Esophagus squamous epithelium (tissue), 5 donors: Measurements from ENCODE around the gene TDRD9. TPM values are rescaled to one million over a fixed set of nuclear protein-coding genes. Genes with fewer than 3 reads are reported as not detected.

Source experiments
- DNase-seq: peaks from one replicate; lab custom pipeline; 2025; lab: John Stamatoyannopoulos, UW
- H3K27ac ChIP-seq, 4 donors: fragments of 200-600 bp; sonication (generic); one replicate each; pipeline ENCODE4 v1.5.1; 2016 to 2019; ENCODE audit warnings: mild to moderate bottlenecking in 1 of 4
- H3K27me3 ChIP-seq, 4 donors: fragments of 200-600 bp; sonication (generic); 1 replicate in 3 of 4; 2 replicates in 1 of 4; pipeline versions ENCODE4 v1.5.1 to v1.6.0; 2017 to 2021; ENCODE audit warnings: antibody characterized with exemption in 1 of 4
- H3K36me3 ChIP-seq, 3 donors: fragments of 200-600 bp; sonication (generic); one replicate each; pipeline ENCODE4 v1.5.1; 2016 to 2019
- H3K4me1 ChIP-seq, 3 donors: fragments of 200-600 bp; sonication (generic); one replicate each; pipeline ENCODE4 v1.5.1; 2017 to 2019
- H3K4me3 ChIP-seq, 4 donors: fragments of 200-600 bp; sonication (generic); 1 replicate in 3 of 4; 2 replicates in 1 of 4; pipeline ENCODE4 v1.5.1; 2016 to 2019; ENCODE audit warnings: mild to moderate bottlenecking in 2 of 4, moderate library complexity in 1 of 4
- H3K9me3 ChIP-seq, 3 donors: fragments of 200-600 bp; sonication (generic); one replicate each; pipeline ENCODE4 v1.5.1; 2016 to 2019
- POLR2A ChIP-seq, 4 donors: fragments of 450-650 bp; IDR thresholded peaks; one replicate each; pipeline ENCODE4 v1.6.1; 2017; ENCODE audit warnings: antibody characterized with exemption in 4 of 4, mild to moderate bottlenecking in 4 of 4, moderate library complexity in 3 of 4
- WGBS, 2 donors: methylation state at CpG; one replicate each; pipeline ENCODE4 v1.1.5; 2018; 5-methylcytosine and 5-hydroxymethylcytosine counted together
- intact Hi-C: fragments of 100-400 bp; cut with DNase I; formaldehyde crosslinking; loops from one replicate; pipeline ENCODE4 v1.15.0; 2022
- total RNA-seq, 4 donors: library from RNA; depleted of rRNA; stranded (reverse); fragments of >200 nt; gene quantifications; one replicate each; pipeline ENCODE4 v1.1.0, GENCODE V29; 2016
- TF ChIP-seq, protein P1 (sequence below), 6 experiments: fragments of 450-650 bp in 4 of 6; fragments of 200-600 bp in 2 of 6; sonication (generic) in 2 of 6; IDR thresholded peaks; one replicate each; pipeline ENCODE4 v1.5.1; 2016 to 2019; ENCODE audit warnings: antibody characterized with exemption in 6 of 6, mild to moderate bottlenecking in 4 of 6, moderate library complexity in 4 of 6
- donor health status: DM: yes; HTN: yes; CAD: no.

Gene TDRD9
- total RNA-seq, 4 donors from 2014 or later, result 0.09 to 6.0 (median 0.74) TPM

GRCh38 chr14:103898204-103898603 is 30.1 kb upstream of the TDRD9 start:
- TF ChIP-seq, protein P1, sequence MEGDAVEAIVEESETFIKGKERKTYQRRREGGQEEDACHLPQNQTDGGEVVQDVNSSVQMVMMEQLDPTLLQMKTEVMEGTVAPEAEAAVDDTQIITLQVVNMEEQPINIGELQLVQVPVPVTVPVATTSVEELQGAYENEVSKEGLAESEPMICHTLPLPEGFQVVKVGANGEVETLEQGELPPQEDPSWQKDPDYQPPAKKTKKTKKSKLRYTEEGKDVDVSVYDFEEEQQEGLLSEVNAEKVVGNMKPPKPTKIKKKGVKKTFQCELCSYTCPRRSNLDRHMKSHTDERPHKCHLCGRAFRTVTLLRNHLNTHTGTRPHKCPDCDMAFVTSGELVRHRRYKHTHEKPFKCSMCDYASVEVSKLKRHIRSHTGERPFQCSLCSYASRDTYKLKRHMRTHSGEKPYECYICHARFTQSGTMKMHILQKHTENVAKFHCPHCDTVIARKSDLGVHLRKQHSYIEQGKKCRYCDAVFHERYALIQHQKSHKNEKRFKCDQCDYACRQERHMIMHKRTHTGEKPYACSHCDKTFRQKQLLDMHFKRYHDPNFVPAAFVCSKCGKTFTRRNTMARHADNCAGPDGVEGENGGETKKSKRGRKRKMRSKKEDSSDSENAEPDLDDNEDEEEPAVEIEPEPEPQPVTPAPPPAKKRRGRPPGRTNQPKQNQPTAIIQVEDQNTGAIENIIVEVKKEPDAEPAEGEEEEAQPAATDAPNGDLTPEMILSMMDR (IDR thresholded peaks at IDR 0.05), result no peak
- TF ChIP-seq POLR2A (IDR thresholded peaks at IDR 0.05), result no peak
- WGBS, 2 donors, result 33 to 80% methylated on average over 3 to 4 of the region's 4 CpGs
- H3K9me3 ChIP-seq, result no peaks in the 10 kb centered on the region
- H3K4me3 ChIP-seq, result no peak overlapping the region
- no peaks in the 10 kb centered on the region for H3K27me3 ChIP-seq
- DNase-seq, result no peak
- peak overlapping the region in 2 of 4 donors; percentile 39 to 65 for H3K27ac ChIP-seq
- peaks cover 26 to 56% (median 28%) of the 10 kb centered on the region in 3 donors for H3K4me1 ChIP-seq
- intact Hi-C loops, result no loop called here
- no peaks in the 10 kb centered on the region for H3K36me3 ChIP-seq

DNA sequence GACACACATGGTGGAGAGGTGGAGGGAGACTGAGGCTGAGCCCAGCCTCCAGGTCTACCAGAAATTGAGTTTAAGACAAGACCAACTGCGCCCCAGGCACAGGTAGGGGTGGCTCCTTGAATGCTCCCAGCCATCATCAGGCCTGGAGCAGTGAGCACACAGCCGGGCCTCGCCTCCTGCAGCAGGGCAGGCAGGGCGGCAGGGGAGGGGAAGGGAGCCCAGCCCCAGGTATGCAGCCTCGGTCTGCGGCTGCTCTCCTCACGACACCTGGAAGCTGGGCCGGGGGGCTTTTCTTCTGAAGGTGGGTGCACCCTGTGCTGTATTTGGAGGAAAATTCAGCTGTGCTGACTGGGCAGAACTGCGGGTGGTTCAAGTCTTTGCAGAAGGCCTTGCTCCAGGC is 29.5 kb upstream of the TDRD9 start:
- Histone ChIP-seq H3K9me3 (no peaks in the 10 kb centered on the region), H3K36me3 (no peaks in the 10 kb centered on the region), H3K4me1 (peaks cover 26 to 56% (median 28%) of the 10 kb centered on the region in 3 donors), H3K27ac (peak overlapping the region in 2 of 4 donors; percentile 33 to 39), H3K27me3 (no peaks in the 10 kb centered on the region), H3K4me3 (no peak overlapping the region)
- intact Hi-C loops, result no loop called here
- DNase-seq, result no peak
- no peak for TF ChIP-seq POLR2A (IDR thresholded peaks at IDR 0.05)
- TF ChIP-seq, protein P1 (IDR thresholded peaks at IDR 0.05), result no peak
- WGBS, 2 donors, result 73% methylated on average over 2 of the region's 9 CpGs; no CpG with 5 or more reads in 1 of the 2 donors

DNA sequence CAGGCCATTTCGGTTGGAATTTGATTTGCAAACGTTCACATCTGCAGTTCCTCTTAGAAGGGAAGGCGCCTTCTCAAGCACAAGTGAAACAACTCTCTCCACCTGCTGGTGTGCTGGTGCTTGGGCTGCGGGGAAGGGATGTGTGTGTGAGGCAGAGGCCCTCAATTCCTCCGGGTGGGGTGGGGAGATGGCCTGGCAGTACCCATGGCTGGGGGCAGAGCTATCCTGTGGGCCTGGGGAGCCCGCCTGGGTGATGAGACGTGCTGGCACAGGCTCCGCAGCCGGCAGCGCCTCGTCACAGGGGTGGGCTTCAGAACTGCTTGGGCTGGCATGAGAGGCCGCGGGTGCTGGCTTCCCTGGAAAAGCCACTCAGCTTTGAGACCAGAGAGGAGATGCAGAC is 28.9 kb upstream of the TDRD9 start:
- Histone ChIP-seq H3K4me3 (no peak overlapping the region), H3K4me1 (peaks cover 23 to 51% (median 26%) of the 10 kb centered on the region in 3 donors), H3K27ac (no peak overlapping the region), H3K27me3 (no peaks in the 10 kb centered on the region), H3K36me3 (no peaks in the 10 kb centered on the region), H3K9me3 (no peaks in the 10 kb centered on the region)
- intact Hi-C loops, result no loop called here
- no peak for DNase-seq
- WGBS, 2 donors, result 52 to 60% methylated on average over 1 to 5 of the region's 13 CpGs
- TF ChIP-seq POLR2A (IDR thresholded peaks at IDR 0.05), result no peak
- TF ChIP-seq, protein P1 (IDR thresholded peaks at IDR 0.05), result no peak

DNA sequence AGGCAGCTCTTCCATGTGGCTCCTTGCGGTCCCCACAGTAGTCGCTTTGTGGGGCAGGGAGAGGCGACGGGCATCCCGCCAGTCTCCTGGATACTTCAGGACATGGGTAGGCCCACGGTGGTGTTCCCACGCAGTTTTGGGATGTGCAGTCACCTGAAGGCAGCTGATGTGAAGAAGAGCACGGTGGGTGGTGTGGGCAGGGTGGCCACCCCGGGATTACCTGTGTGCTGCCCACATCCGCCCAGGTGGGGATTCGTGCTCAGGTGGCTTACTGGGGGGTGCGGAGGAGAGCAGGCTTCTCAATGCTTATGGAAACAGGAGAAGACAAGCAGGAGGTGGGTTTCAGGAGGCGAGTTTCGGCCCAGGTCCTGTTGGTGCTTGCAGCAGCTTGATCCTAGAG is 28.4 kb upstream of the TDRD9 start:
- Histone ChIP-seq H3K27me3 (no peaks in the 10 kb centered on the region), H3K36me3 (no peaks in the 10 kb centered on the region), H3K4me3 (no peak overlapping the region), H3K9me3 (no peaks in the 10 kb centered on the region), H3K4me1 (peaks cover 17 to 46% (median 22%) of the 10 kb centered on the region in 3 donors), H3K27ac (no peak overlapping the region)
- no peak for DNase-seq
- TF ChIP-seq, protein P1 (IDR thresholded peaks at IDR 0.05), result no peak
- no peak for TF ChIP-seq POLR2A (IDR thresholded peaks at IDR 0.05)
- intact Hi-C loops, result no loop called here
- 43 to 81% methylated on average over 3 to 4 of the region's 14 CpGs for WGBS, 2 donors

GRCh38 chr14:103904493-103905107 is 23.7 kb upstream of the TDRD9 start:
- H3K9me3 ChIP-seq, result no peaks in the 10 kb centered on the region
- intact Hi-C loops, result loop anchor here (5.0 kb wide), 1 partner anchor 97 kb away; no protein-coding TSS in a partner anchor
- no peak overlapping the region for H3K27ac ChIP-seq
- no peak for DNase-seq
- H3K36me3 ChIP-seq, result no peaks in the 10 kb centered on the region
- peaks cover 0 to 15% (median under 1%) of the 10 kb centered on the region in 3 donors for H3K4me1 ChIP-seq
- no peak overlapping the region for H3K4me3 ChIP-seq
- TF ChIP-seq, protein P1 (IDR thresholded peaks at IDR 0.05), result no peak
- no peak for TF ChIP-seq POLR2A (IDR thresholded peaks at IDR 0.05)
- 84 to 90% methylated on average over 2 of the region's 2 CpGs for WGBS, 2 donors
- no peaks in the 10 kb centered on the region for H3K27me3 ChIP-seq
